Transverse colon (tissue), 4 donors: Measurements from ENCODE around the gene ADAM11. TPM values are rescaled to one million over a fixed set of nuclear protein-coding genes. Genes with fewer than 3 reads are reported as not detected.

Source experiments
- DNase-seq: peaks from one replicate; pipeline ENCODE4 v3.0.0-alpha.2; 2019
- H3K27ac ChIP-seq, 4 donors: fragments of 200-600 bp; sonication (generic); 2 replicates each; pipeline ENCODE4 v1.5.1; 2016 to 2018; ENCODE audit warnings: inconsistent platforms in 4 of 4
- H3K27me3 ChIP-seq: fragments of 200-600 bp; sonication (generic); 2 replicates; pipeline ENCODE4 v1.5.1; 2017; ENCODE audit warnings: inconsistent platforms
- H3K36me3 ChIP-seq, 4 donors: fragments of 200-600 bp; sonication (generic); 2 replicates each; pipeline ENCODE4 v1.5.1; 2017 to 2019; ENCODE audit warnings: inconsistent platforms in 4 of 4
- H3K4me1 ChIP-seq, 4 donors: fragments of 200-600 bp; sonication (generic); 2 replicates each; pipeline ENCODE4 v1.5.1; 2017 to 2020; ENCODE audit warnings: inconsistent platforms in 4 of 4
- H3K4me3 ChIP-seq, 4 donors: fragments of 200-600 bp; sonication (generic); 1 replicate in 1 of 4; 2 replicates in 3 of 4; pipeline versions ENCODE4 v1.5.1 to v1.6.1; 2017 to 2019; ENCODE audit warnings: inconsistent platforms in 4 of 4
- H3K9me3 ChIP-seq, 2 donors: fragments of 200-600 bp; sonication (generic); 2 replicates each; pipeline ENCODE4 v1.5.1; 2017 to 2019; ENCODE audit warnings: inconsistent platforms in 2 of 2
- EP300 ChIP-seq: sonication (generic); formaldehyde crosslinking; IDR thresholded peaks from one replicate; pipeline ENCODE4 v1.6.1; 2017; ENCODE audit warnings: antibody characterized with exemption, low read depth
- POLR2A ChIP-seq: fragments of 450-650 bp; IDR thresholded peaks from one replicate; pipeline ENCODE4 v1.6.1; 2016; ENCODE audit warnings: antibody characterized with exemption, mild to moderate bottlenecking, moderate library complexity
- POLR2AphosphoS5 ChIP-seq, 3 donors: sonication (generic); formaldehyde crosslinking; IDR thresholded peaks; one replicate each; pipeline ENCODE4 v1.6.1; 2016; ENCODE audit warnings: antibody characterized with exemption in 3 of 3
- WGBS, 2 donors: methylation state at CpG; one replicate each; pipeline ENCODE4 v1.1.5; 2018; ENCODE audit warnings: low coverage in 1 of 2; 5-methylcytosine and 5-hydroxymethylcytosine counted together
- in situ Hi-C, 4 donors: fragments of 200-750 bp; cut with MboI; loops; one replicate each; pipeline versions ENCODE4 v1.15.0 to v1.15.1; 2017; ENCODE audit warnings: low sequenced_read_pairs in 3 of 4, low pct_ligation_motif_present in 1 of 4, low pct_unique_long_range_greater_than_20kb in 1 of 4
- intact Hi-C: fragments of 100-400 bp; cut with DNase I; formaldehyde crosslinking; loops from one replicate; pipeline ENCODE4 v1.15.1; 2023; ENCODE audit warnings: low total_unique reads
- total RNA-seq, 4 donors: library from RNA; depleted of rRNA; stranded (reverse); fragments of >200 nt; gene quantifications; one replicate each; pipeline ENCODE4 v1.1.0, GENCODE V29; 2016
- TF ChIP-seq, protein P1 (sequence below), 5 experiments: fragments of 200-600 bp in 3 of 5; fragments of 450-650 bp in 2 of 5; sonication (generic) in 3 of 5; IDR thresholded peaks; 1 replicate in 2 of 5; 2 replicates in 3 of 5; pipeline ENCODE4 v1.5.1; 2016 to 2017; ENCODE audit warnings: antibody characterized with exemption in 5 of 5, inconsistent platforms in 3 of 5, mild to moderate bottlenecking in 2 of 5, moderate library complexity in 1 of 5

ADAM11 gene
- total RNA-seq, 4 donors from 2014 or later = 0.37 to 2.0 (median 0.72) TPM

GRCh38 chr17:44772308-44773045 lies 13.7 kb downstream of the ADAM11 start:
- intact Hi-C loops (loop anchor here (5.0 to 10.0 kb wide), 3 partner anchors 110 to 362 kb away; partner anchors contain the start of genes ACBD4 and PLCD3), in situ Hi-C loops (no loop called here)
- no peak overlapping the region for H3K4me3 ChIP-seq
- no peaks in the 10 kb centered on the region for H3K36me3 ChIP-seq
- peaks cover 19% of the 10 kb centered on the region for H3K27me3 ChIP-seq
- no peak overlapping the region for H3K27ac ChIP-seq
- no peaks in the 10 kb centered on the region for H3K9me3 ChIP-seq
- peaks cover 0 to 16% (median 10%) of the 10 kb centered on the region in 4 donors for H3K4me1 ChIP-seq
- no peak for DNase-seq
- WGBS, 2 donors = 27 to 60% methylated on average over 2 to 17 of the region's 21 CpGs
- TF ChIP-seq, protein P1, sequence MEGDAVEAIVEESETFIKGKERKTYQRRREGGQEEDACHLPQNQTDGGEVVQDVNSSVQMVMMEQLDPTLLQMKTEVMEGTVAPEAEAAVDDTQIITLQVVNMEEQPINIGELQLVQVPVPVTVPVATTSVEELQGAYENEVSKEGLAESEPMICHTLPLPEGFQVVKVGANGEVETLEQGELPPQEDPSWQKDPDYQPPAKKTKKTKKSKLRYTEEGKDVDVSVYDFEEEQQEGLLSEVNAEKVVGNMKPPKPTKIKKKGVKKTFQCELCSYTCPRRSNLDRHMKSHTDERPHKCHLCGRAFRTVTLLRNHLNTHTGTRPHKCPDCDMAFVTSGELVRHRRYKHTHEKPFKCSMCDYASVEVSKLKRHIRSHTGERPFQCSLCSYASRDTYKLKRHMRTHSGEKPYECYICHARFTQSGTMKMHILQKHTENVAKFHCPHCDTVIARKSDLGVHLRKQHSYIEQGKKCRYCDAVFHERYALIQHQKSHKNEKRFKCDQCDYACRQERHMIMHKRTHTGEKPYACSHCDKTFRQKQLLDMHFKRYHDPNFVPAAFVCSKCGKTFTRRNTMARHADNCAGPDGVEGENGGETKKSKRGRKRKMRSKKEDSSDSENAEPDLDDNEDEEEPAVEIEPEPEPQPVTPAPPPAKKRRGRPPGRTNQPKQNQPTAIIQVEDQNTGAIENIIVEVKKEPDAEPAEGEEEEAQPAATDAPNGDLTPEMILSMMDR (IDR thresholded peaks at IDR 0.05) = no peak
- TF ChIP-seq EP300 (no peak), POLR2AphosphoS5 (IDR thresholded peaks at IDR 0.05) (no peak), POLR2A (no peak)

DNA sequence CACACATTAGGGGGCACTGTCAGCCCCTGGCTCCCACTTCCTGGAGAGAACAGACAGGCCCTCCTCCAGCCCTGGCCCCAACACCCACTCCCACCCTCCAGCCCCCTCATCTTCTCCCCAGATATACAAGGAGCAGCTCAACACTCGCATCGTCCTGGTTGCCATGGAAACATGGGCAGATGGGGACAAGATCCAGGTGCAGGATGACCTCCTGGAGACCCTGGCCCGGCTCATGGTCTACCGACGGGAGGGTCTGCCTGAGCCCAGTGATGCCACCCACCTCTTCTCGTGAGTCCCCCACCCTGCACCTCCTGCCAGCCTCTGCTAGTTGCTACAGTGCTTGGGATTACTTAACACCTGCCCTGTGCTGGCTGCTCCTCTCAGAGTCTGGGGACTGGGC lies 14.4 kb downstream of the ADAM11 start:
- in situ Hi-C loops (no loop called here), intact Hi-C loops (loop anchor here (5.0 to 10.0 kb wide), 3 partner anchors 109 to 362 kb away; partner anchors contain the start of genes ACBD4 and PLCD3)
- H3K36me3 ChIP-seq = no peaks in the 10 kb centered on the region
- H3K27me3 ChIP-seq = peaks cover 17% of the 10 kb centered on the region
- 42% methylated on average over 6 of the region's 6 CpGs; no CpG with 5 or more reads in 1 of the 2 donors for WGBS, 2 donors
- peaks cover 0 to 16% (median 10%) of the 10 kb centered on the region in 4 donors for H3K4me1 ChIP-seq
- H3K27ac ChIP-seq = no peak overlapping the region
- TF ChIP-seq POLR2A (no peak), EP300 (no peak), POLR2AphosphoS5 (IDR thresholded peaks at IDR 0.05) (no peak)
- TF ChIP-seq, protein P1 (IDR thresholded peaks at IDR 0.05) = no peak
- no peaks in the 10 kb centered on the region for H3K9me3 ChIP-seq
- H3K4me3 ChIP-seq = no peak overlapping the region
- no peak for DNase-seq

DNA sequence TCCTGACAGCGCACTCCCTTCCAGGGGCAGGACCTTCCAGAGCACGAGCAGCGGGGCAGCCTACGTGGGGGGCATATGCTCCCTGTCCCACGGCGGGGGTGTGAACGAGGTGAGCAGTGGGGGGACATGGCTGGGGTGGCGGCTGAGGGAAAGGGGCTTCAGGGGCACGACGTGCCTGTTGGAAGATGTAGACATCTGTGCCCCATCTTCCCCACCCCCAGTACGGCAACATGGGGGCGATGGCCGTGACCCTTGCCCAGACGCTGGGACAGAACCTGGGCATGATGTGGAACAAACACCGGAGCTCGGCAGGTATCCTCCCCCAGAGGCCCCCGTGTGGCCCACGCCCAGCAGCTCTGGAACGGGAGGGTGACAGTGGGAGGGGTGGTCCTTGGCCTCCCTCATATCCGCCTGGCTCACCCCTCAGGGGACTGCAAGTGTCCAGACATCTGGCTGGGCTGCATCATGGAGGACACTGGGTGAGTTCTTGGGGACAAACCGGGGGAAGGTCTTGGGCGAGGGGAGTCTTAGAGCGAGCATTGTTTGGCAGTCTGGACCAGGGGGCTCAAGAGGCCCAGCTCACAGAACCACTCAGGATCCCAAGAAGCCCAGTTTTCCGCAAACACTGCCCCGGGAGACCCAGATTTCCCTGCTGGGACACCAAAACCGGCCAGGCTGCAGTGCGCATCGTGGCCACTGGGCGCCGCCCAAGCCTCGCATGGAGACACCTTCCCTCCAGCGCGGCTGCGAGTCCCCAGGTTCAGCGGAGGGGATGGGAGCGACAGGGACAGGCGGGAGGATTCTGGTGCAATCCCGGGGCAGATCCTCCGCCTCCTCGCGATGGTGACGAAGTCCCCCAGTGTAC lies 15.7 kb downstream of the ADAM11 start:
- WGBS, 2 donors = 28% methylated on average over 16 of the region's 42 CpGs; no CpG with 5 or more reads in 1 of the 2 donors
- DNase-seq = peak; percentile 90
- Histone ChIP-seq H3K36me3 (no peaks in the 10 kb centered on the region), H3K27ac (peak overlapping the region; percentile 38 to 85 (median 70)), H3K9me3 (no peaks in the 10 kb centered on the region), H3K4me3 (peak overlapping the region; percentile 34 to 61 (median 45)), H3K4me1 (peaks cover 9 to 23% (median 16%) of the 10 kb centered on the region in 4 donors), H3K27me3 (peaks cover 17% of the 10 kb centered on the region)
- TF ChIP-seq, protein P1 (IDR thresholded peaks at IDR 0.05) = peak; percentile 98 to 99 (median 99)
- TF ChIP-seq POLR2A = no peak
- intact Hi-C loops = loop anchor here (5.0 to 10.0 kb wide), 3 partner anchors 108 to 360 kb away; partner anchors contain the start of genes ACBD4 and PLCD3
- in situ Hi-C loops = no loop called here
